Gastroesophageal sphincter (tissue), 3 donors: ENCODE measurements around the gene GABRB3.

ENCODE experiments used
- EP300 ChIP-seq: sonication (generic); formaldehyde crosslinking; IDR thresholded peaks from one replicate; pipeline ENCODE4 v1.6.1; 2017; ENCODE audit warnings: antibody characterized with exemption, mild to moderate bottlenecking
- POLR2A ChIP-seq, 2 donors: fragments of 450-650 bp; IDR thresholded peaks; one replicate each; pipeline ENCODE4 v1.6.1; 2017; ENCODE audit warnings: antibody characterized with exemption in 2 of 2, mild to moderate bottlenecking in 2 of 2, moderate library complexity in 1 of 2
- POLR2AphosphoS5 ChIP-seq: sonication (generic); formaldehyde crosslinking; IDR thresholded peaks from one replicate; pipeline ENCODE4 v1.6.1; 2017; ENCODE audit warnings: antibody characterized with exemption
- TF ChIP-seq, protein P1 (sequence below), 4 experiments: fragments of 200-600 bp in 2 of 4; fragments of 450-650 bp in 2 of 4; sonication (generic) in 1 of 4; IDR thresholded peaks; one replicate each; pipeline ENCODE4 v1.5.1; 2017 to 2019; ENCODE audit warnings: antibody characterized with exemption in 4 of 4, mild to moderate bottlenecking in 2 of 4, moderate library complexity in 2 of 4

DNA sequence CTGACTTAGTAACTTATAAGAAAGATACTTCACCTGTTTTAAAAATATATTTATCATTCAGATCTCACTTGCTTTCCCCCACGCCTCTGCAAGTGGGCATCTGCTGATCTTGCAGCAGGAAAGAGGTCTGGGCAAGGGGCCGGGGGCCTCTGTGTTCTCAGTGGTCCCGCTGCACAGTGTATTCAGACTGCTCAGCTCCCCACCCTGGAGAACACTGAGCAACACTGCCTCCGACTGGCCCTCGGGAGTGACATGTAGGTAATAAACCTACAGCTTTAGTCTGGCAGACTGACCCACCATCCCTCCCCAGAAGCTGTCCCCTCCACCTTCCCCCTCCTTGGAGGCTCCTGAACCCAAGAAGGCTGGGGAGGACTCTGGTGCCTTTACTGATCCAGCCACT is 43.8 kb downstream of the GABRB3 start:
- TF ChIP-seq POLR2A (IDR thresholded peaks at IDR 0.05) = no peak
- TF ChIP-seq, protein P1, sequence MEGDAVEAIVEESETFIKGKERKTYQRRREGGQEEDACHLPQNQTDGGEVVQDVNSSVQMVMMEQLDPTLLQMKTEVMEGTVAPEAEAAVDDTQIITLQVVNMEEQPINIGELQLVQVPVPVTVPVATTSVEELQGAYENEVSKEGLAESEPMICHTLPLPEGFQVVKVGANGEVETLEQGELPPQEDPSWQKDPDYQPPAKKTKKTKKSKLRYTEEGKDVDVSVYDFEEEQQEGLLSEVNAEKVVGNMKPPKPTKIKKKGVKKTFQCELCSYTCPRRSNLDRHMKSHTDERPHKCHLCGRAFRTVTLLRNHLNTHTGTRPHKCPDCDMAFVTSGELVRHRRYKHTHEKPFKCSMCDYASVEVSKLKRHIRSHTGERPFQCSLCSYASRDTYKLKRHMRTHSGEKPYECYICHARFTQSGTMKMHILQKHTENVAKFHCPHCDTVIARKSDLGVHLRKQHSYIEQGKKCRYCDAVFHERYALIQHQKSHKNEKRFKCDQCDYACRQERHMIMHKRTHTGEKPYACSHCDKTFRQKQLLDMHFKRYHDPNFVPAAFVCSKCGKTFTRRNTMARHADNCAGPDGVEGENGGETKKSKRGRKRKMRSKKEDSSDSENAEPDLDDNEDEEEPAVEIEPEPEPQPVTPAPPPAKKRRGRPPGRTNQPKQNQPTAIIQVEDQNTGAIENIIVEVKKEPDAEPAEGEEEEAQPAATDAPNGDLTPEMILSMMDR (IDR thresholded peaks at IDR 0.05) = no peak
- TF ChIP-seq EP300 = no peak
- no peak for TF ChIP-seq POLR2AphosphoS5
